Islet precursor cell (in vitro differentiated cells): ENCODE data around the gene WDFY4.

Source experiments
- DNase-seq: peaks from one replicate; pipeline ENCODE4 v3.0.0-alpha.2; 2018

The WDFY4 gene

GRCh38 chr10:48777110-48777509, 92.4 kb downstream of the WDFY4 start:
- no peak for DNase-seq

- peak; percentile 40 for DNase-seq
Observed at GRCh38 chr10:48778193-48778857, 93.7 kb downstream of the WDFY4 start.

DNA sequence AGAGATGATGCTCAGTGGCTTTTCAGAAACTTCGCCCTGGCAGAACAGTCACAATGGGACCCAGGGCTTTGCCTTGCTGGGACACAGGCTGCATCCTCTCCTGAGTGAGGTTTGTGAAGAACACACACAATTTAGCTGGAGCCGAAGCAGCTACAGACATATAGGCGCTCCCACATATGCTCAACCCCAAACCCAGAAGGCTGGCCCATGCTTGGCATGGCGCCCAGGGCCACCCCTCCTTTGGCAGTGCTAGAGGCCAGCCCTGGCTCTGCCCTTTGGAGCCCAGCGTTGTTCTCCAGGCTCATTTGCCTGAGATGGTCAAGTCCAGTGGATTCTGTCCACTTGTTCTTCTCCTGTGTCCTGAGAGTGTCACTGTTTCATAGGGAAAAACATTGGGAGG, 94.4 kb downstream of the WDFY4 start:
- DNase-seq, result no peak

DNA sequence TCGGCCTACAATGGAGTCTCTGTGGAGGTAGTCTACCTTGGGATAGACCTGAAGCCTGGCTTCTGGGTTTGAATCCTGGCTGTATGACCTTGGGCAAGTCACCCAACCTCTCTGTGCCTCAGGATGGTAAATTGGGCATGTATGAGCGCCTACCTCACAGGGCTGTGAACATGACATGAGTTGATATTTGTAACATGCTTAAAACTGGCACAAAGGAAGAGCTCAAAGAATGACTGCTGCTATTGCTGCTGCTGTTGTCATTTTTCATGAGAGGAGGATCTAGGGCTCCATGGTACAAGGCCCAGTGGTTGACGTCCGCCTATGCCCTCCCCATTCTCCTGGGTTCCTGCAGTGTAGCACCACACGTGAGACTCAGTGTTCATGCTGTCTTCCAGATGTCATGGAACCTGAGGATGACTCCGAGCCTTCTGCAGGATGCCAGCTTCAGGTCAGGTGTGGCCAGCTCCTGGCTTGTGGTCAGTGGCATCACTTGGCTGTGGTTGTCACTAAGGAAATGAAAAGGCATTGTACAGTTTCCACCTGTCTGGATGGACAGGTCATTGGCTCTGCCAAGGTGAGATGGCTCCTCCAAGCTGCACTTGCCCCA, 95.0 kb downstream of the WDFY4 start:
- DNase-seq, result no peak

DNA sequence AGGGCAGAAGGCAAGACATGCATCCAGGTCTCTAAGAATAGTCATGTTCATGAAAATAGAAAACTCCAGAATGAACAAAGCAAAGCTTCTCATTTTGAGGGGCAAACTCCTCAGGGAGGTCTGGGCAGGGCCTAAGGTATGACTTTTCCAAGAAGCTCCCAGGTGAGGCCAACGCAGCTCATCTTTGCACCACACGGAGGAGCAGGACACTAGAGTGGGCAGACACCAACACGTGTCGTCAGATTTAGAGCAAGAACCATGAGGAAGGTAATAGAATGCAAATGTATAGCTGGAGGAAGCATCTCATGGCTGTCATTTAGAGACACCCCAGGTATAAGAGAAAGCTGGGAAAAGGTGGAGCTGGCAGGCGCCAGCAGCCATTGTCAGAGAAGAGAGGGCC, 95.7 kb downstream of the WDFY4 start:
- DNase-seq, result peak; percentile 41

GRCh38 chr10:48782386-48782785, 97.7 kb downstream of the WDFY4 start:
- peak; percentile 43 for DNase-seq

DNA sequence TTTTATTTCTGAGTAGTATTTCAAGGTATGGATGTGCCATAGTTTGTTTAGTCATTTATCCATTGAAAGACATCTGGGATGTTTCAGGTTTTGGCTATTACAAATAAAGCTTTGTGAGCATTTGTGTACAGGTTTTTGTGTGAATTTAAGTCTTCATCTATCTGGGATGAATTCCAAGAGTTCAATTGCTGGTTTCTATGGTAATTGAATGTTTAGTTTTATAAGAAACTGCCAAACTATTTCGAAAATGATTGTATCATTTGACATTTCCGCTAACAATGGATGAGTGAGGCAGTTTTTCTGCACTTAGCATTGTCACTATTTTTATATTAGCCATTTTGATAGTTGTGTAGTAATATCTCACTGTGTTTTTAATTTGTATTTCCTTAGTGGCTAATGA, 99.4 kb downstream of the WDFY4 start:
- DNase-seq, result no peak

- DNase-seq, result no peak
Observed at GRCh38 chr10:48785796-48786195, 101.1 kb downstream of the WDFY4 start.

- DNase-seq, result no peak
Observed at GRCh38 chr10:48786606-48787282, 102.1 kb downstream of the WDFY4 start.

DNA sequence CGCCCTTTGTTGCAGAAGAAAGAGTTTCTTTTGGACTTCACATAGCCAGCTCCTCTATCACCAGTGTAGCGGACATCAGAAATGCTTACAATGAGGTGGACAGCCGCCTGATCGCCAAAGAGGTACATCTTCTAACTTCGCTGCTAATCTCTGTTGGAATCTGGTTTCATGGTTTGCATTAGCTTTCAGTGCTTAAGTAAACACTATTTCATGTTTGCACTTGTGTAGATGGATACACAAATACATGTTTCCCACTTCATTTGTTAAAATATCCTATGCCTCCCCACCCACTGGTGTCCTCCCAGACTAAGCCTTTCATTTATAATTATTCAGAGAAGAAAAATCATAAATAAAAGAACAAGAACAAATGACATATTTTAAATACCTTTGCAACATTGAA, 103.9 kb downstream of the WDFY4 start:
- no peak for DNase-seq

- peak; percentile 39 for DNase-seq
Observed at GRCh38 chr10:48789486-48790456, 105.1 kb downstream of the WDFY4 start.

- no peak for DNase-seq
Observed at GRCh38 chr10:48790457-48791044, 105.9 kb downstream of the WDFY4 start.

DNA sequence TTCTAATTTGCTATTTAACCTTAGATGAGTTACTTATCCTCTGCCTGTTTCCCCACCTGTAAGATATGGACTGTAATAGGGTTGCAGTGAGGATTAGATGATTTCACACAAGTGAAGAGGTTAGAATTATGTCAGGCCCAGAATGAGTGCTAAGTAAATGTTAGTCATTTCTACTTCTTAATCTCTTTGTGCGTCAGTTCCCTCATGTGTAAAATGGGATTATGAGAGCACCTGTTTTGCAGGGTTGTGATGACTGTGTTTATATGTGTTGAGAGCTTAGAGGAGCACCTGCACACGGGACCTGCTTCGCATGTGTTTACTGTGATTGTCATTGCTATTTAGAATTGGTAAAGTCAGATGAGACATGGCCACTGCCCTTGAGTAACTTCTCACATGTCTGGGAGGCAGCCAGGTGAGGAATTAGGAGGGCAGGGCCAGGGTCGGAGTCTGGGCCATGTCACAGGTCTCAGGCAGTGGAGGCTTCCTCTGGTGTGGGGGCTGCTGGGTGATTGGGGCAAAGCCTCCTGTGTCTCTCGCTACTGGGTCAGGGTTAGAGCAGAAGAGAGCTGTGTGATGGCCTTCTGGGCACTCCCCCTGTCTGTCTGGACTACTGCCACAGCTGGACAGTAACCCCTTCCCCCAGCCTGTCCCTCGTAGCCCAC, 106.7 kb downstream of the WDFY4 start:
- DNase-seq, result no peak

GRCh38 chr10:48792121-48792520, 107.4 kb downstream of the WDFY4 start:
- DNase-seq, result no peak

GRCh38 chr10:48792687-48793096, 108.0 kb downstream of the WDFY4 start:
- DNase-seq, result no peak

GRCh38 chr10:48794074-48794473, 109.4 kb downstream of the WDFY4 start:
- no peak for DNase-seq

DNA sequence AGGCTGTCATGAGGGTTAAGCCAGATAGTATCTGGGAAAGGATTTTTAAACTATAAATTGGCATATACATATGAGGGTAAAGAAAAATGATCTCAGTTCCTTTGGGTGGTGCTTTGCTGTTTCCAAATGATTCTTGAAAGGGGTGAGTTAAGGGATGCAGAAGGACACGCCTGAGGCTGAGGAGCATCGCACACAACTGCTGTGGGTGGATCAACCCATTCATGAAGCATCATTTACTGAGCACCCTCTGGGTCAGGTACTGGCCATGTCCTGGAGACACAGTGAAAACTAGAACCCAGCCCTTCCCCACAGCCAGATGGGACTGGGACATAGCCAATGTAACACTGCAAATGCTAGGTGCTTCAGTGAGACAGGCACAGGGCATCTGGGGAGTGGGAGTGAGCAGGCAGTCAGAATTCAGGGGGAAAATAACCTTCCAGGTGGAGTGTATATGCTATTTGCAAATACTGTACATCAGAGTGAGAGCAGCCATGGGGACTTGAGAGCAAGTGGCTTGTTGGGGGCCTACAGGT, 112.1 kb downstream of the WDFY4 start:
- no peak for DNase-seq

DNA sequence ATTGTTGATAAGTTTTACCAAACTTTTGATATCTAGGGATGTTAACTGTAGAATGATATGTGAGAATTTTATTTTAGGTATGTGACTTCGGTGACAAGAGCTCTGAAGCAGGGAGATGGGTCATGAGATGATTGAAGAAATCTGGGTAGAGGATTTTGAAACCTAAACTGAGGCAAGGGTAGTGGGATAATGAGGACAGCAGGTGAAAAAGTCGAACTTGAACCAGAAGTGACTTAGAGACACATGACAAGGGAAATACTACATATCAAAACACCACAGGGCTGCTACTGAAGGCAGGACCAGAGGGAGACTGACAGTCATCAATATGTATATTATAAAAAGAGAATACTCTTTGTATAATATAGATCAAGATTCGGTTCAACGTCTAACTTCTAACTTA, 113.2 kb downstream of the WDFY4 start:
- no peak for DNase-seq

DNA sequence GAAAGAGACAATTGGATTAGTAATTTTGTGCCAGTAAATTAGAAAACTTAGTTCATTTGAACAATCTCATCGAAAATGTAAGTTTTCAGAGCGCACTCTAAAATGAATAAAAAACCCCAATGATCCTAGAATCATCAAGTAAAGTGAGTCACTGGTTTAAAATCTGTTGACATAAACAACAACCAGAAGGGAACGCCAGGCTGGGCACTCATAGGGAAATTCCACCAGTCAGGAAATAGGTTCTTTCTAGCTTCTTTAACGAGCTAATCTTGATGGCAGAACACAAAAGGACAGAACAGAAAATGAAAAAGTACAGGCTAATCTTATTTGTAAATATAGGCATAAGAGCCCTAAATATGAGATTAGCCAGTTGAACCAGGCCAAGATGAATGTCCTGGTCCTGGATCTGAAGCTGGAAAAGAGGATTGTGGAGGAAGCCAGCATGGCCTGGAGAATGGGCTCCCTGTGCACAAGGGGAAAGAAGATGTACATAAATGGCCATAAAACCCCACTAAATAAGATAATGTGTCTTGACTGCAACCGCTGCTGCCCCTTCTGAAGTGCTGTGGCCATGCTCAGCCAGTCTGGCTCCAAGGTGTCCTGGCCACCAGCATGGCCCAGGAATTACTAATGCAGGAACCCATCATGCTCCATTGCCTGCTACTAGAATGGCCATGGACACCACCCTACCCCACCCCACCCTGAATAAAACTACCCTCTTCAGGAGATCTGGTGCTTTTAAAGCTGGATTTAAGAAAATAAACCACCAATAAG, 114.0 kb downstream of the WDFY4 start:
- DNase-seq, result peak; percentile 45

- DNase-seq, result no peak
Observed at GRCh38 chr10:48799341-48800006, 114.8 kb downstream of the WDFY4 start.
